GM18526 (cell line): Measurements from ENCODE around the gene CNTFR.

Source experiments
- POLR2A ChIP-seq: IDR thresholded peaks from 3 replicates; pipeline ENCODE4 v1.6.1; 2011; ENCODE audit not compliant: insufficient read length; ENCODE audit errors: extremely low read depth

CNTFR gene, protein sequence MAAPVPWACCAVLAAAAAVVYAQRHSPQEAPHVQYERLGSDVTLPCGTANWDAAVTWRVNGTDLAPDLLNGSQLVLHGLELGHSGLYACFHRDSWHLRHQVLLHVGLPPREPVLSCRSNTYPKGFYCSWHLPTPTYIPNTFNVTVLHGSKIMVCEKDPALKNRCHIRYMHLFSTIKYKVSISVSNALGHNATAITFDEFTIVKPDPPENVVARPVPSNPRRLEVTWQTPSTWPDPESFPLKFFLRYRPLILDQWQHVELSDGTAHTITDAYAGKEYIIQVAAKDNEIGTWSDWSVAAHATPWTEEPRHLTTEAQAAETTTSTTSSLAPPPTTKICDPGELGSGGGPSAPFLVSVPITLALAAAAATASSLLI

GRCh38 chr9:34589636-34590380 lies at the start of gene CNTFR:
CNTFR (minus strand) TSS chr9:34589724; CDS start chr9:34568981, 20,743 bp downstream.
- TF ChIP-seq POLR2A = no peak

GRCh38 chr9:34638138-34638445 lies 48.6 kb upstream of the CNTFR start:
- no peak for TF ChIP-seq POLR2A

- peak; percentile 70 for TF ChIP-seq POLR2A
Observed at GRCh38 chr9:34637356-34638137, 48.0 kb upstream of the CNTFR start, which contains the start of gene SIGMAR1. SIGMAR1 (minus strand) TSS chr9:34637787; CDS start chr9:34637697, 90 bp downstream.

DNA sequence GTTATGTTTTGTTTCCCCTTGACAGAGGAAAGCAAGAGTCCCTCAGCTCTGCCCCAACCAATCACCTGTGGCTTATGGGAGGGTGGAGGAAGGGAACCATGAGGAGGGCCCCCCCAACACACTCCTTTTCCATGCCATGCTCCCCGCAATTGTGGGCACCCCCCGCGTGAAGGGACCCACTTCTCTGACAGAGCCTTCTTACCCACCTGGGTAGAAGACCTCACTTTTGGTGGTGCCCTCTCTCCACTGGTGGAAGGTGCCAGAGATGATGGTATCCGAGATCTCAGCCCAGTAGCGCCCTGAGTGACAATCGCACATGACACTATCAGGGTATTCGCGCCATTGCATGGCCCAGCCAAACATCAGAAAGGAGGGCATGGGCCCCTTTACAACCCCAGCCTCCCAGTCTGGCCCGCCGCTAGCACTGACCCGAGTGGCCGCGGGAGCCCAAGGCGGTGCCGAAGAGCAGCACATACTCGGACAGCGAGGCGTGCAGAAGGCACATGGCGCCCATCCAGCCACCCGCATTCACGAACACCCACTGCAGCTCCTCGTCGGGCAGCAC lies 47.3 kb upstream of the CNTFR start:
- TF ChIP-seq POLR2A = no peak

DNA sequence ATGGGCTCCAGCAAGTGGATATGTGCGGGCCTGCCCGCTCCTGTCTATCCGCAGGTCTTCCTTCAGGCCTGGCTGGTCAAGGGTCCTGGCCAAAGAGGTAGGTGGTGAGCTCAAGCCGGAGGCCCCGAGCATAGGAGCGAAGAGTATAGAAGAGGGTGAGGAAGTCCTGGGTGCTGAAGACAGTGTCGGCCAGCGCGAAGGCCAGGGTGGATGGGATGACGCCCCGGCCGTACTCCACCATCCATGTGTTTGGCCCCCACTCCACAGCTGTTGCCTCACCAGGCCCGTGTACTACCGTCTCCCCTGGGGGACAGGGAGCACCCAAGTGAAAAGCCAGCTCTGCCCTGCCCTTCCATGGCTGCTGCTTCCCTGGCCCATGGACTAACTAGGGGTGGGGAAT lies 46.0 kb upstream of the CNTFR start:
- TF ChIP-seq POLR2A = no peak

GRCh38 chr9:34634551-34635248 lies 45.2 kb upstream of the CNTFR start:
- TF ChIP-seq POLR2A = no peak

- TF ChIP-seq POLR2A = no peak
Observed at GRCh38 chr9:34633851-34634550, 44.5 kb upstream of the CNTFR start.

DNA sequence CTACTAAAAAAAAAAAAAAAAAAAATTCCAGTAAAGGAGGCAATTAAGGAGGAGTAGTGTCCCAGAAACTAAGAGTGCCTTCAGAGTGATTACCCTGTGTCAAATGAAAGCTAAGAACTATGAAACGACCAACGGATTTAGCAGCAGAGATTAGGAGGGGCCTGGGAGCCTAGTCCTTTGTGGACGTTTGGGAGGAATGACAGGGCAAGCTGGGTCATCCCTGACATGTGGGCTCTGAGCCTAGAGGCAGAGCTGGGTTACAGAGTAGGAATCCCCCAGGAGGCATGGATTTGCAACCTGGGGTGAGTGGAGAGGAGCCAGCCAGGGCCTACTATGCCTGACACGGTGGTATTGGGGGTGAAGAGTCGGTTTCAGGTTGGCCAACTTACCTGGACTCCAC lies 43.6 kb upstream of the CNTFR start:
- TF ChIP-seq POLR2A = no peak

- TF ChIP-seq POLR2A = no peak
Observed at GRCh38 chr9:34630402-34631154, 41.1 kb upstream of the CNTFR start.

GRCh38 chr9:34629491-34629808 lies 39.9 kb upstream of the CNTFR start:
- no peak for TF ChIP-seq POLR2A

DNA sequence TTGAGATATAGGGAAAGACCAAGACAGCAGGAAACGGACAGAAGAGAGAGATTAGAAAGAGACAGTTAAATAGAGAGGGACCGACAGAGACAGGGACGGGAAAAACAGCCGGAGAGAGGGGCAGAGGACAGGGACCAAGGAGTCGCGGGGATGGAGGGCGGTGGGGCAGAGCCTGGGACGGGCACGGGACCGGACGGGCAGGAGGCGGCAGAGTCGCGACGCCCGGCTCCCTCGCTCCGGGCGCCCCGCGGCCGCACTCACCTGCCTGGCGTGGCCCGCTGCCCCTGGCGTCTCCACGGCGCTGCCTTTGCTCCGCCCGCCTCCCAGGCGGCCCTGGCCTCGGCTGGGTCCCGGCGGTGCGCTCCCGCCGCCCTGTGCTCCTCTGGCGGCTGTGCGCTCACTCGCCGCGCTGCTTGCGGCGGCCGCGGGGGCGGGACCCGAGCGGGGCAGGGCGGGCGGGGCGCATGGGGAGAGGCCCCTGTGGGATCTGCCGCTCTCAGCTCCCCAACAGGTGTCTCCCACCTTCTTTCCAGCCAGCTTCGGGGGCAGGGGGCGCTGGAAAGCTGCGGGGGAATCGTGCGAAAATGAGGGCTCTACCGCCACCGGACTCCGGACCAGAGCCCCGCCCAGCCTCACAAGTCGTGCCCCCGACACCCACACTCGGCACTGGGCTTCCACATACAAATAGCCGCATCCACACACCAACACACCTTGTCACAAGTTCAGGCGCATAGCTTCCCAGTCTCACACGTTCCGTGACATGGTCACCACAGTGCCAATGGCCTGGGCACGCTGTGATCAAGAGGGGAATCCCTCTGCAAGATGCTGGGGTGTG lies 39.3 kb upstream of the CNTFR start, which contains the start of gene ARID3C:
TSS of gene ARID3C (minus strand) at position 411 of the 835 bp plus-strand sequence. CDS start 1,052 bp downstream, outside the sequence.
- TF ChIP-seq POLR2A = no peak

DNA sequence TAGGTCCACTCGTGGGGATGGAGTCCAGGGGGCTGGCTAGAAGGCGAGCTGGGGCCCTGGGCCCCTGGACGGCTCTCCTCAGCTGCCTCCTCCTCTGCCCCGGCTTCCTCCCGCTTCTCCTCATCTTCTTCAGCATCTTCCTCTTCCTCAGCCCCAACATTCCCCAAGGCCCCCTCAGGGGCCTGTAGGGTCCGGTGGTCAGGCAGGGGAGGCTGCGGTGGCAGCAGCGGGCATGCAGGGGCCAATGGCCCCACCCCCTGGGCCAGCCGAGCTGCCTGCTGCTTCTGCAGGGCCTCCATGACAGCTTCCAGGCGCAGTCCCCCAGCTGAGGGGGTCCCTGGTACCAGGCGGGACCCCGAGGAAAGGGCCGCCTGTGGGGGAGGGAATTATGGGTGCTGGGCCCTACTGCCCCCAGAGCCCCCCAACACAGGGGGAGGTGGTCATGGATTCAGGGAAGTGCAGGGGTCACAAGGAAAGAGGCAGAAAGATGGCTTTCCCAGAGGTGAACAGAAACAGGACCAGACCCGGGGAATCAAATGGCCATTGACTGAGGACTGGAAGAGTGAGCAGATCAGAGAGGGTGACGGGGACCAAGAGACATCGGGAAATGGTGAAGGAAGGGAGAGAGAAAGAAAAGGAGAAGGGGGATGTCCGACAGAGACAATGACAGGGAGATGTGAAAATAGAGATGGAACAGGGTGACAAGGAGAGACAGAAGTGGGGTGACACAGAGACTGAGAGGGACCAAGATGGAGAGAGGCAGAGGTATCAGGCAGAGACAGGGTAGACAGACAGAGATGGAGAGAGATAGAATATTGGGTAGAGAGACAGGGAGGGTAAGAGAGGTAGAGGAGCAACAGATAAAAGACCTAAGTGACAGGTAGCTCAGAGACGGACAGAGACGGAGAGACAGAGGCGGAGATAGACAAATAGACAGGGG lies 38.5 kb upstream of the CNTFR start:
- no peak for TF ChIP-seq POLR2A

DNA sequence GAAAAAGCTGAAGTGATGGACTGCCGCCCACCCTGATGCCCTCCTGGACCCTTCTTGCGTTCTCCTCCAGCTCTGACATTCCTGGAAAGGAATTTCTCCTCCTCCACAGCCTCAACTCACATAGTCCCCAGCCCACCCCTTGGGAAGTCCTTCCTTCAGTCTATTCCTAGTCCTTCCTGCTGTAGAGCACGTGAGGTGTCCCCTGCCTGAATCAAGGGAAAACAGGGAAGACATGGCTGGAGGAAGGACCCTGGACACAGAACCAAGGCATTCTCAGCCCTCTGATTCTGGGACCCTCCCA lies 35.6 kb upstream of the CNTFR start:
- TF ChIP-seq POLR2A = no peak
